HG03039 (cell line): ENCODE measurements around the gene PRDM16.

ENCODE experiments used
- ATAC-seq: cut with Tn5 transposase; IDR thresholded peaks from one replicate; pipeline ENCODE4 v1.9.1; 2021; ENCODE audit warnings: mild to moderate bottlenecking, moderate library complexity; ENCODE audit not compliant: unreplicated experiment

The PRDM16 gene

DNA sequence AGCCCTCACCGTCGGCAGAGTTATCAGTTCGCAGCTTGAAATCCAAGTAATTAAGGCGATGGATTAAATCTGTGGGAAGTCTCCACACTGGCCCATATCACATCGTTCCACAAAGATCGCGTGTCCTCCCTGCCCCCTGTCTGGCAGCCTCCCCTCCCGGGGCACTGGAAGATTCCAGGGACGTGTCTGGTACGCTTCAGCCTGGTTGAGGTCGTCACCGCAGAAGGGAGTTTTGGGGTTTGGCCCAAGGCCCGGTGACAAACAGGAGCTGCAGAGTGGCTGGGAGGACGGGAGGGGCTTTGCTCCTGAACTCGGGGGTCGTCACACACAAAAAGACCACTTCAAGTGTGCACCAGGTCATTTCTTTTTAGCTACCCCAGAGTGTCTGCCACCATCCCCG, 51.1 kb downstream of the PRDM16 start:
- ATAC-seq = no peak

DNA sequence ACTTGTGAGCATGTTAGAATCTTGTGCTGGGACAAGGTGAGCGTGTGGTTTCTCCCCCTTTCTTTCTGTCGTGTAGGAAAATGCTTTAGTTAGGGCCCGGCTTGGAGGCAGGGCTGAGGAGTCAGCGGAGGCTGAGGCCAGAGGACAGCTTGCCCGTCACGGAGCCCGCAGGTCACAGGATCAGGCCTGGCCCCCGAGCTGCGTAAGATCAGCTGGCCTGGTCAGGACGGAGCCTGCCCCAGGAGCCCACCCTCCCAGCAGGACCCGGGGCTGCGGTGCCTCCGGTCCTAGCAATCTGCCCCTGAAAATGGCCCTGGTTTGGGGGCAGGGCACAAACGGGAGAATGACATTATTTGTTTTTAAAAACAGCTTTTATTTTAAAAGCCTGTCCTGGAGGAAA, 52.0 kb downstream of the PRDM16 start:
- no peak for ATAC-seq

DNA sequence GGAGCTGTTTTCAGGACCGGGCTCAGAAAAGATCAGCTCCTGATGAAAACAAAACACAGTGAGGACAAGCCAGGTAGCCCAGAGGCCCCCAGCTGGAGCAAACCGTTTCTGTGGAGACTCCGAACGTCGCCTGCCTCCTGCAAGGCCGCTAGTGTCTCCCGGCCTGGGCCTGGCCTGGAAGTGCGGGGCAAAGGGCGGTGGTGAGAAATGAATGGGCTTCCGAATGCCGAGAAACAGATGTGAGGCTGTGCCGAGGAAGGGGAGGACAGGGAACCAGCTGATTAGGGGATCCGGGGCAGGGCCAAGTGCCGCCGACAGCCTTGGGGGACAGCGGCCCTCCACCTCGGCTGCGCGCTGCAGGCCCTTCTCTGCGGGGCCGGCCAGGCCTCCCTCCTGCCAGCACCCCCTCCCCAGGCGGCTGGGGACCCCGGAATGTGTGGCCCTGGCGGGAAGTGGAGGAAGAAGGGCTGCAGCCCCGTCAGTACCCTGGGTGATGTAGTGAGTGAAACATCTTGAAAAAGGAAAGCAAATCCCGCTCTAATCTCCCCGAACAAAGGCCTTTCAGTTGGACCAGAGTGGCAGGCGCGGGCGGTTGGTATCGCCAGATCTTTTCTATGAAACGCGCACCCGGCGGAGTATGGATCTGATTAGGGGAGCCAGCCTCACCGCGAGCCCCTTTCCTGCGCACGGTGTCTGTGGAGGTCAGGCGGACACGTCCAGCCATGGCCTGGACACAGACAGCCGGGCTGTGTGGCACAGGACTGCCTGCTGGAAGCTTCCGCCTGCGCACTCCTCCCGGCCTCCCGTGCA, 52.6 kb downstream of the PRDM16 start:
- no peak for ATAC-seq

DNA sequence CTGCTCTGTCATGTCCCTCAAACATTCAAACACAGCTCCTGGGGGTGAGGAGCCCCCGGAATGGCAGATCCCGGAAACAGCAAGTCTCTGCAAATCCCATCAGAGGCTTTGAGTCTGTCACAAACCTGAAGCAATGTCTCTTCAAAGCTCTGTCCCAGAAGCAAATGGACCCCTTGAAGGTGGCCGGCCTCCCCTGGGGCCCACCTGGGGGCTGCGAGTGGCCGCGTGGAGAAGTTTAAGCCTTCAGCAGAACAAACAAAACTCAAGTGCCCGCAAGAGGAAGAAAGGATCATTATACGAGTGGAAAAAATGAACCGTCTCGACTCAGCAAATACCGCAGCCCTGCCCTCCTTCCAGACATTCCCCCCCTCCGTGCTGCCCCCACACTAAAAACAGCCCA, 53.3 kb downstream of the PRDM16 start:
- ATAC-seq = no peak

DNA sequence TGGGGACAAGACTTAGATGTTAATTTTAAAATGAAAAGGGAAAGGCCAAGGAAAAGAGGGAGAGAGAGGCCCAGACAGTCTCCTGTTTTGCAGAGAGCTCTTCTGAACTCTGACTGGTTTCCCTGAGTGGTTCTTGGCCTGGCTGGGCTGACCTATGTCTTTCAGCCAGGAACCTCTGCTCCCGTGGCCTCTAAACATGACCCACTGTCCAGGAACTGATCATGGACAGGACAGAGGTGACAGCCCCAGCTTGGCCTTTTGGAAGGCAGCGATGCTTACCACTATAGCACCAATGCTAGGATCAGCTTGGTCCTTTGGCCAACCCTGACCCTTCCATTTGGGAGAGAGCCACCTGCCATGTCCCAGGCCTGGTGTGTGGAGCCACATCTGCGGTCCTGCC, 55.2 kb downstream of the PRDM16 start:
- ATAC-seq = no peak

DNA sequence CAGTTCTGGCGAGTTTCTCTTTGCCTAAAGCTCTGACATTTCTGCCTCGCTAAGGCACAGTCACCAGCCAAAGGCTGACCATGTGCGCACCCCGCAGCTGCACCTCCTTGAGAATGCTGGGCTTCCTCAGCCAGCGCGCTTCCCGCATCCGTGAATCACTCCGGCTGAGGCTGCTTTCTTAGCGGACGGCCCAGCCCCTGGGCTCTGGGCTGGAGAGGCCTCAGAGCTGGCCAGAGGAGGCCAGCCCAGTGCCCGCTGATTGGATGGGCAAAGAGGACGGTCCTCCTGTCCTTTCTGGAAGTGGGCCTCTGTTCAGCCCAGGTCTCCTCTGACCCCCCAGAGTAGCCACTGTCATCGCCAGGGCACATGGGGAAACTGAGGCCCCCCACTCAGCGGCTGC, 56.1 kb downstream of the PRDM16 start:
- ATAC-seq = no peak

DNA sequence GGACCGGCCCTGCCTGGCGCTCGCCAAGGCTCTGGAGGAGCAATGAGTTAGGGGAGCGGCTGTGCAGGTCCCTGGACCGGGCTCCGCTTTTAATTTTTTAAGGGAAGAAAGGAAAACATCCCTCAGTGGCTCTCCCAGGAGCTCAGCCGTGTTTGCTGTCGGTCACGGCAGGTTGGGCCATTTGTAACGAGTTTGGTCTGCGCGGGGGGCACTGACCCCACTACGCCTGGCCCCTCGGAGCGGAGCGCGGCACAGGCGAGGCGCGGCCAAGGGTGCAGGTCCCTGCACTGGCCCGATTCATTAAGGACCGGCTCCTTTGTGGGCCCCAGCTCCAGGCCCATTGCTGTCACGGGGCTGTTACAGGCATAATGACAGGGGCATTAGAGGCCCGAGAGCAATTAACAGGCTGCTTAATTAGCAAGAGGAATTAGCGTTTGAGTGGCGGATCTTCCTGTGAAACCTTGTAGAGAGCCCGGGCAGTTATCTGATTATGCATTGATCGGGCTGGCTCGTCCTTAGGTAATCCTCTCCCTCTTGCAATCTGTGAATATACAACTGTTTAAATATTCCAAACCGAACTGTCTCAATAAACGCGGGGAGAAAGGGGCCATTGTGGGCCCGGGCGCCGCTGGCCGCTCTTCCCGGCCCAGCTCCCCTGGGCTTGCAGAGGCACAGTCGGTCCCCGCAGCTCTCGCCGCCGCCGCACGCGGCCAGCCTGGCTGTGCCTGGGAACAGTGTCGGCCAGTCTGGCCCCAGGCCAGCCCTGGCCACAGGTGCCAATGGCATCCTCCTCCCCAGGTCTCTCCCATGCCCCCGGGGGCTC, 56.8 kb downstream of the PRDM16 start:
- ATAC-seq = no peak

DNA sequence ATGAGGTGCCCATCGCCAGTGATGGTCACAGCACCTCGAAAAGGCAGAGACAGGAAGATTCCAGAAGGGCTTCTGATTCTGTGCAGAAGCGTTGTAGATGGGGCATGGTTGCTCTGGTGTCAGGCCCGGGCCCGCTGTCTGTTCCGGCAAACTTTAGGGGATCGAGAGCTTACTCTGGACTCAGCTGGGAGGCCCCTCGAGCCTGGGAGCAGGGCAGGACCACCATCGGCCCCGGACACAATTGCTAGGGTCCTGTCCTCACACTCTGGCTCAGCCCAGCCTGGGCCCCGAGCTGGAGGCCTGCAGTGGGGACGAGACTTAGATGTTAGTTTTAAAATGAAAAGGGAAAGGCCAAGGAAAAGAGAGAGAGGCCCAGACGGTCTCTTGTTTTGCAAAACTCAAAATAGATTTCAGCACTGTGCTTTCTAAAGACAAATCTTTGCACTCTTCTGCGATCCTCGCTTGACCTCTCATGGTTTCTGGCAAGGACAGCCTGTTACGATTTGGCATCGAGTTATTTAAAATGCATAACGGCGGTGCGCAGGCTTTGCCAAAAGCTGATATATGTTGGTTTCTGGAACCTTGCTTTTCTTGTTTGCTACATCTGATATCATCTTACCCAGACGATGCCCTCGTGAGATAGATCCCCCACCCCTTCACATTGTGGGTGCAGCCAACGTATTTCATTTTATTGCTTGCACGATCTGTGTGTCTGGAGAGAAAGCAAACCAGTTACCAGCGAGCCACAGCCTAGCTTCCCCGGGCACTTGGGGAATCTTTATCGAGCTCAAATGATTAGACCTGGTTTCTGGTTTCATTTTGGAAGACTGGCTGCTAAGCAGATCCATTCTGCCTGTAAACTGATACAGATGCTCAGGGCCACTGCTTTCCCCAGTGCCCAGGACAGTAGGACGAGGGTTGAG, 58.0 kb downstream of the PRDM16 start:
- no peak for ATAC-seq

DNA sequence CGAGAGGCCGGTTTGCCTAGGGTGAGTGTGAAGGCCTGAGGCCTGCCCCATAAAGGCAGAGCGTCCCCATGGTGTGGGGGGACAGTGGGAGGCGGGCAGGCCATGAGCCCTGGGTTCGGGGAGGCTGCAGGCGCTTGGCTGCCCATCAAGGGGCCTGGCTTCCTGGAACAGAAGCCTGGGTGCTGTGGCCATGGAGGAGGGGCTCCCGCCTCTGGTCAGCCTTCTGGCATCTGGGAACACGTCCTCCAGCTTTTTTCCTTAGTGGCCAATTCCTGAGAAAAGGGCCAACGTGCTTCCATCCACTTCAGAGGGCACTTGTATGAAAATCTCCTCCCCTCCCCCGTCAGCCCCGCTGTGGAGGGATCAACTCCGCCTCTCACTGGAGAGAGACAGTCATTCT, 58.7 kb downstream of the PRDM16 start:
- ATAC-seq = no peak

DNA sequence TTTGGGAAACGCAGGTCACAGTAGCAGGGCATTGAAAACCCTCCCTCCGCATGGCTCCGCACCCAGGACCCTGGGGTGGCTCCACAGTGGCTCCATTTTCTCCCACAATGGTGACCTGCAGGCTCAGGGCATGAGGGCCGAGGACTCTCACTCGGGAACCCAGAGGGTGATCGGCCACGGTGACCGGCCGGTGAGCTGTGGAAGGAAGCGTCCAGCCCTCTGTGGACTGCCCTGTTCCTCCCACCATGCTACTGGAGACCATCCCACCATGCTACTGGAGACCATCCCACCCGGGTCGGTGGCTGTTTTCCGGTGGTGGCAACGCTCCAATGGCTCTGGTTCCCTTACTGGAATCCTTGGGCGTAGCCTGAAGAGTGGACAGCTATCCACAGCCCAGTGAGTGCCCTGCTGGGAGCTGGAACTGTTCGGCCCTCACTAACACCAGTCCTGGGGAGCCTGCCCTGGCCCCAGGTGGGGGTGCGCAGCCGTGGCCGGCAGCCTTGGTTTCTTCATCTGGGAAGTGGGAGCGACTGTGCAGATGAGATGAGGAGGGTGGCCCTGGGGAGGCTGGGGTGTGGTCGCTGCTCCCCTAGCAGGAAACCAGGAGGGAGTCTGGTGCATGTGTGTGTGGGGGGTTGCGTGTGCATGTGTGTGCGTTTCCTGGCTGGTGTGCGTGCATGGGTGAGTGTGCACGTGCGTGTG, 59.6 kb downstream of the PRDM16 start:
- ATAC-seq = no peak

DNA sequence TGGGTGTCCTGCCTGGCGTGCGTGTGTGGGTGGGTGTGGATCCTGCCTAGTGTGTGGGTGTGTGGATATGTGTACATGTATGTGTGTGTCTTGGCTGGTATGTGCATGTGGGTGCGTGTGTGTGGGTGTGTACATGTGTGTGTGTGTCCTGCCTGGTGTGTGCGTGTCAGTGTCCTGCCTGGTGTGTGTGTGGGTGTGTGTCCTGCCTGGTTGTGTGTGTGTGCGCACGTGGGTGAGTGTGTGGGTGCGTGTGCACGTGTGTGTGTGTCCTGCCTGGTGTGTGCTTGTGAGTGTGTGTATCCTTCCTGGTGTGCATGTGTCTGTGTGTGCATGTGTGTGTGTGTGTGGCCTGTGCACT, 60.1 kb downstream of the PRDM16 start:
- no peak for ATAC-seq

DNA sequence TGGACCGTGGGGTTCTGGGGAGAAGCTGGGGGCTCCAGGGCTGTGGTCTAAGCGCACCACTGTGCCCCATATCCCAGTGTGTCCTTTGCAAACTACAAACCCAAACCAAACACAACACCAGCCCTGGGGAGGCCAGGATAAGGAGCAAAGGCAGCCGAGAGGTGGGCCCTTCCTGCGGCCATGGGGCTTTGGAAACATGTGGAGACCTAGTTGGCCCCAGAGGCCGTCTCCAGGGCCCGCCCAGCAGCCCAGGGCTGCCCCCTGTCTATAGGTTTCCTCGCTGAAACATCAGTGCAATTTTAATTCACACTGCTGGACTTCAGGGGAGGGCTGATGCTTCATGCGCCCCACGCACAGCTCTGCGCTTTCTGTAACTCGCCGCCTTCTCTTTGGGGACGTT, 61.3 kb downstream of the PRDM16 start:
- ATAC-seq = no peak

DNA sequence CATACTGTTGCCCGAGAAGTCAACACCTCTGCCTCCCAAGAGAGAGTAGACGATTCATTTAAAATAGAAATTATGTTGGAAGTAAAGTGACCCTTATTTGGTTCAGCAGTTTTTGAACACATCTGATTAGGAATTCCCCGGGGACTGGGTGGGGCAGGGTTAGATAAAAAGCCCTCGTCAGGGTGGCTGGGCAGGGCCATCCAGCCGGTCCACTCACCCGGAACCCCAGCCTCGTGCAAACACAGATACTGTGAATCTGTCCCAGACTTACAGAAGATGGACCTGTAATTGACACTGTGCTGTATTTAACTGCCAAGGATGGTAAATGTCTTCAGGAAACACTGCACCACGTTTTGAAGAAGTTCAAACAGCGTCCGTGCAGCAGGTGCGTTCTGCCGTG, 63.7 kb downstream of the PRDM16 start:
- no peak for ATAC-seq

DNA sequence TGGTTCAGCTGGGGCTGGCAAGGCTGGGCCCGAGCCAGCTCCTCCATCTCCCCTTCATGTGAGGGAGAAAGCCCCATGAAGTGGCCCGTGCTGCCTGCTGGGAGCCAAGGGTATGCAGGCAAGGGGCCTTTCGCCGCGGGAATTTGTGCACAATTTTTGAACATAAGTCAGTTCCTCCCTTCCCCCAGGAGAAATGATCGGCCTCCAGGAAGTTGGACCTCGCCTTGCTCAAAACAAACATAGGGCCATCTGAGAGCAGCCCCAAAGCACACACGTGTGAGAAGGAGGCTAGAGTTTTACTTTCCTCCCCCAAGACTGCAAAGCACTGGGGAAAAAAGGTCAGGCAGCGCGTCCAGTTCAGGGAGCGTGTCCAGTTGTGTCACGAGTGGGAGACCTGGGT, 64.7 kb downstream of the PRDM16 start:
- ATAC-seq = no peak

DNA sequence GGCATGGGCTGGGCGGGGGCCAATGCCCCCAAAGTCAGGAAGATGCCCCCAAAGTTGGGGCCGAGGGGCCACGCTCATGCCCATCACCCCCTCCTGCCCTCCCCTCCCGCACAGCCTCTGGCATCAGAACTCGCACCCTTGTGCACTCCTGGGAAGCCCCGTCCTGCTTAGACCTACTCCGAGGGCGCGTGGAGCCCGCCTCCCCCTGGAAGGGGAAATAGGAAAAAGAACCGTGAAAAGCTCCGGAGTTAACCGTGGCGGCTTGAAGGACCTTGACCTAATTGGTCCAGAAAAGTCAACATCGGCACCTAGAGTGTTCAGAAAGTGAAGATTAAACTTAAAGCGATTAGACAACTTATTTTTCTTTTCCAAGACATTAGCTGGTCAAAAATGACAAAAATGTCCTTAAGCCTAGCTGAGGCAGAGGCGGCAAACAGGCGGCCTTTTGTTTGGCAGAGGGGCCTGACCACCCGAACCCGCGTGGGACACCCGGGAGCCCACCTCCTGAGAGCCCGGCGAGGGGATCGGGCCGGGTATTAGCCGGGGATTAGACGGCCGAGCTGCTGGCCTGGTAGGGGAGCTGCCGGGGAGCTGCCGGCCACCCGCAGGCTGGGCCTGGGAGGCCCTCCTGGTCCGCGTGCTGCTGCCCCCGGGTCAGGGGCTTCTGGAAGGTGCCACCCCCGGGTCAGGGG, 65.5 kb downstream of the PRDM16 start:
- no peak for ATAC-seq

DNA sequence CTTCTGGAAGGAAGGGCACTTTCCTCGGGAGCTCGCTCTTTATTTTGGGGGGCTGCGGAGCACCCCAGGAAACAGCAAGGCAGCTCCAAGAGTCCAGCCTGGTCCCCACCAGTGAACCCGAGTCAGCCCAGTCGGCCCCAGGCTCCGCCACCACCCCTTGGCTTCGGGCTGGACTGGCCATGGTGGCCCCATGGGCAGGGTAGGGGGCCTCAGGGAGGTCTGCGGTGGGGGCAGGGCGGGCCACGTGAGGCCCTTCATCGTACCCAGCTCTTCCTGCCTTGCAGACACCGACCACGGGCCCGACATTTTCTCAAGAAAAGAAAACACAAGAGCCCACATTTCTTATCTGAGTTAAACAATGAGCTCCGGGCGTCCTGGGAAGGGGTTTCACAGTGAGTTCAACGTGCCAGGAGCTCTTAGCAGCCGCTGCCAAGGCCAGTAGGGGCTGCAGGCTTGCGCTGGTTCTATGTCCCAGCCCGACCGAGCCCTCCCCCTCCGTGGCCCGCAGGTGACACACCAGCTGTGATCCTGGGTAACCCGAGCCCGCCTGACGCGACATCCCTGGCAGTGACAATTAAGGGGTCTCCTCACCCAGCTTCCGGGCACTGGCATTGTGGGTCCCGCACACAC, 66.2 kb downstream of the PRDM16 start:
- no peak for ATAC-seq

DNA sequence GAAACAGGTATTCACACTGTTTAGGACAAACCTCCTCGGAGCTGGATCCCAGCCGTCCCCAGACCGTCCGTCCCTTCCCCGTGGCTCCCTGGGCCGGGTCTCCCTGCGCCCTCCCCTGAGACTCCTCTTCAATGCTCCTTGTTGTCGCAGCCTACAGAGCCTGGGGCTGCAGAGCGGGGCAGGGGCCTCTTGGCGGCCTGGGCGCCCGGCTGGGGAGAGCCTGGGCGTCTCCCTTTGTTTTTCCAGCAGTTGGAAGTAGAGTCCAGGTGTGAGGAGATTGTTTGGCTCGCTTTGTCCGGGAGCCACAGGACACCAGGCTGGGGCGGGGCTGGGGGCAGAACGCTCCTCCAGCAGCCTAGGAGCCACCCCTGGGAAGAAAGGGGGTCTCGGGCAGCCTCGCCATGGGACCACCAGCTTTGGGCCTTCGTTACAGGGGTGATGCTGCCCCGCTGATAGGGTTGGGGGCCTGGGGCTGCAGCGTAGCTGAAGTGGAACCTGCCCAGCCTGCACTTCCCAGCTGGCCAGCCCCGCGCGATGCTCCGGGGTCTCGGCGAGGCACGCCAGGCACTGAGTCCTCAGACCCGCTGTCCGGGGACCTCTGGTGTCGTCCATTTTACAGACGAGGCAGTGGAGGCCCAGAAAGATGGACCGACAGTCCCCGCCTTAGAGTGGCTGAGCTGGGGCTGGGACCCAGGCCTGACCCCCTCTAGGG, 66.9 kb downstream of the PRDM16 start:
- no peak for ATAC-seq

DNA sequence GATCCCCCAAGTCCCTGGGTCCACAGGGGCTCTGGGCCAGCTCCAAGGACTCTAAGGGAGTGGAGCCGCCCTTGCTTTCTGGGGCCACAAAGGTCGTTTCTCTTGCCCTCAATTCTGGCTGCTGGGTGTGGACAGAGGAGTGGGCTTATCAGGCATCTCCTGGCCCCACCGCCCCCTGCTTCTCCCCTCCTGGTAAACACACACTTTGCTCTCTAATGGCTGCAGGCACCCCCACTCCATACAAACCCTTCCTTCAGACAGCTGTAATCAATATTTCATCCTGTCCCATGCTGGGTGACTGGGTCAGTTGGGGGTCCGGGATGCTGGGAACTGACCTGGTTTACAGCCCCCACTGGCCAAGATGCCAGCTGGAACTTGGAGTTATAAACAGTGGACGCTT, 67.5 kb downstream of the PRDM16 start:
- ATAC-seq = no peak
